ENCODE results near the gene TSPAN3. TPM values are rescaled to one million over a fixed set of nuclear protein-coding genes. Genes with fewer than 3 reads are reported as not detected.

The TSPAN3 gene
- total RNA-seq (ENCODE audit: low replicate concordance): 288 and 377 TPM in 2 replicates
- long read RNA-seq, full-length matches to known transcripts: 703 of 719 reads
- long read RNA-seq, partial matches to known transcripts: 3 of 719 reads
- long read RNA-seq, other reads (novel, unspliced or antisense): 13 of 719 reads

DNA sequence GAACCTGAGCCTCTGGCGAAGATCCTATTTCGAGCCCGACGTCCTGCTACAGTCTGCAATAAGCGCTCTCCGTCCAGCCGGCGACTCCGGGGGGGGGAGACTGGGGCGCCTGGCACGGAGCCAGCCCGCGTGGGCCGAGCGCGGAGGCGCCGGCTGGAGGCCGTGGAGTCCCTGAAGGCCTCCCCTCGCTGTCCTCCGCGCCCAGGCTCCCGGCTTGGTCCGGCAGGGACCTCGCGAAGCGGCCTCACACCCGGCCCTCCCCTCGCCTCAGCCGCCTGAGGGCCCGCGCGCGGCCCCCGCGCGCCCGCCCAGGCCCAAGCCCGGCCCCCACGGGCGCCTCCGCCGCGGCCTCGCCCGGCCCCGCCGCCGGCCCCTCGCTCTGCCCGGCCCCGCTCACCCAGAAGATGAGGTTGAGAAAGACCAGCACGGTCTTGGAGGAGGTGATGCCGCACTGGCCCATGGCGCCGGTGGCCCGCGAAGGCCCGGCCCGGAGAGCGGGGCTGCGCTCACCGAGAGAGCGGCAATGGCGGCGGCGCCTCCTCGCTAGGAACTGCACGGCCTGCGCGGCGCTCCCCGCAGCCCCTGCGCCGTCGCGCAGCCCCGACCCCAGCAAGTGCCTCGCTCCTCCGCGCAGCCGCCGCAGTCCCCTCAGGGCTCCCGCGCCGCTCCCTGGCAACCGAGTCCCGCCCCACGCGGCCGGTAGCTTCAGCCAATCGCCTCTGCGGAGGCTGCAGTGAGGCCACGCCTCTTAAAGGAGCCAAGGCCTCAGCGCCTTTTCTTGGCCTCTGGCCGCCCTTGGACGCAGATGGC, at the start of gene TSPAN3:
TSPAN3 (minus strand) TSS at position 615 of the 810 bp plus-strand sequence; CDS start at position 460, 155 bp downstream.
- H3K27ac Mint-ChIP-seq: peak within 1 kb of the TSS; percentile 92
- DNase-seq (ENCODE audit: extremely low spot score, unreplicated experiment): peak; percentile 96
- no peaks in the 10 kb centered on the region for H3K9me3 Mint-ChIP-seq
- peak within 1 kb of the TSS; percentile 97 for H3K4me3 Mint-ChIP-seq
- H3K4me1 Mint-ChIP-seq (ENCODE audit: unreplicated experiment): peaks cover 40% of the 10 kb centered on the region
- peaks cover 17% of the 10 kb centered on the region for H3K36me3 Mint-ChIP-seq
- no peaks in the 10 kb centered on the region for H3K27me3 Mint-ChIP-seq
- TF ChIP-seq, protein P1, sequence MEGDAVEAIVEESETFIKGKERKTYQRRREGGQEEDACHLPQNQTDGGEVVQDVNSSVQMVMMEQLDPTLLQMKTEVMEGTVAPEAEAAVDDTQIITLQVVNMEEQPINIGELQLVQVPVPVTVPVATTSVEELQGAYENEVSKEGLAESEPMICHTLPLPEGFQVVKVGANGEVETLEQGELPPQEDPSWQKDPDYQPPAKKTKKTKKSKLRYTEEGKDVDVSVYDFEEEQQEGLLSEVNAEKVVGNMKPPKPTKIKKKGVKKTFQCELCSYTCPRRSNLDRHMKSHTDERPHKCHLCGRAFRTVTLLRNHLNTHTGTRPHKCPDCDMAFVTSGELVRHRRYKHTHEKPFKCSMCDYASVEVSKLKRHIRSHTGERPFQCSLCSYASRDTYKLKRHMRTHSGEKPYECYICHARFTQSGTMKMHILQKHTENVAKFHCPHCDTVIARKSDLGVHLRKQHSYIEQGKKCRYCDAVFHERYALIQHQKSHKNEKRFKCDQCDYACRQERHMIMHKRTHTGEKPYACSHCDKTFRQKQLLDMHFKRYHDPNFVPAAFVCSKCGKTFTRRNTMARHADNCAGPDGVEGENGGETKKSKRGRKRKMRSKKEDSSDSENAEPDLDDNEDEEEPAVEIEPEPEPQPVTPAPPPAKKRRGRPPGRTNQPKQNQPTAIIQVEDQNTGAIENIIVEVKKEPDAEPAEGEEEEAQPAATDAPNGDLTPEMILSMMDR (conservative IDR thresholded peaks at IDR 0.05): no peak

DNA sequence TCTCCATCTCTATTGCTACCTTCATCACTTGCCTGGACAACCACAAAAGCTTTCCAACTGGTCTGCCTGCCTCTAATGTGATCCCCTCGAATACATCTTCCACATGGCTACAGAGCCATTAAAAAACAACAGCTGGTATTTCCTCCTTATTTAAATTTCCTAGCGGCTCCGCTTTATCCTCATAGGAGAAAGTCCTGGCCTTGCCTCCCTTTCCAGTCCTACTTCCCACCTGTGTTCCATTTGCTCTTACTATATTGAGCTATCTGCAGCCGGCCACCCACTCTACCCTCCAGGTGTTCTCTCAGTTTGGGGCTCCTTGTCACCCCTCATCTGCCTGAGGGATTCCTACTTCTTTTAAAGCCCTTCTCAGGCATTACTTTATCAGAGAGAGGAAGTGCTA, 49.7 kb upstream of the TSPAN3 start:
- Mint-ChIP-seq H3K4me3 (no peak overlapping the region), H3K27ac (no peak overlapping the region), H3K36me3 (no peaks in the 10 kb centered on the region), H3K9me3 (no peaks in the 10 kb centered on the region), H3K27me3 (no peaks in the 10 kb centered on the region), H3K4me1 (ENCODE audit: unreplicated experiment) (peaks cover 11% of the 10 kb centered on the region)
- no peak for DNase-seq (ENCODE audit: extremely low spot score, unreplicated experiment)
- TF ChIP-seq, protein P1 (conservative IDR thresholded peaks at IDR 0.05): no peak

DNA sequence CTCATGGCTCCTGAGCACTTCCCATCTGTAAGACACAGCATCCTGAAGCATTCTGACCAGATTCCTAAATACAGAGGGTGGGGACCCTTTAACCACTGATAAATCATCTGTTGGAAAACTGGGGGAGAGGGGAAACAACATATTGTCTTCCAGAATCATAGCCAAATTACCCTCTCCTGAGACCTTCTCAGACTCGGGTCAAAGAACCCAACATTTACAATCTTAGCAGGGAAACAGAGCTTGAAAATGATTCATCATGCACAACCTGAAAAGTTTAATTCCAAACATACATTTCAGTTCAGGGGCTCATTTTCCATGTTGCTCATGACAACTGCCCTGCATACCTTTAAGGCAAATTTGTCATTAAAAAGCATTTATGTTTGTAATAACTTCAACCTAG, 48.5 kb upstream of the TSPAN3 start:
- no peak for DNase-seq (ENCODE audit: extremely low spot score, unreplicated experiment)
- H3K4me3 Mint-ChIP-seq: no peak overlapping the region
- no peak overlapping the region for H3K27ac Mint-ChIP-seq
- H3K4me1 Mint-ChIP-seq (ENCODE audit: unreplicated experiment): peaks cover 11% of the 10 kb centered on the region
- no peaks in the 10 kb centered on the region for H3K36me3 Mint-ChIP-seq
- H3K27me3 Mint-ChIP-seq: no peaks in the 10 kb centered on the region
- no peaks in the 10 kb centered on the region for H3K9me3 Mint-ChIP-seq
- TF ChIP-seq, protein P1 (conservative IDR thresholded peaks at IDR 0.05): no peak

DNA sequence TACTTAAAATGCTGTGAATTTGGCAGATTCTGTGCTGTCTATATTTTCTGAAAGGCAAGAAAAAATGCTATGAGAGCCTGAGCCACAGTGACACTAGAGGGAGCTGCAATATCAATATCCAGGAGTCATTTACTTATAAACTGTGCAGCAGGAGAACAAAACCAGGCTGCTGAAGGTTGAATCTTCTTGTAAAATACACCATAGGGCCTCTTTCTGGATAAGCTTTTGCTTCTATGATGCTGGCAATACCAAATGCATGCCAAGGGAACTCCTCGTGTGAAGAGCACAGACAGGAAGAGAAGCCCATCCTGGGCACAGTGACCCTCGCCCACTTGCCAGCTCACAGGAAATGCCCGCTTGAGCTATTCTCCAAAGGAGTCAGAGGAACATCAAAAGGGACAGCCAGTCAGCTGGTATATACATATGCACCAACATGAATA, 48.0 kb upstream of the TSPAN3 start:
- Mint-ChIP-seq H3K9me3 (no peaks in the 10 kb centered on the region), H3K4me3 (no peak overlapping the region), H3K27ac (peak overlapping the region; percentile 4), H3K4me1 (ENCODE audit: unreplicated experiment) (peaks cover 11% of the 10 kb centered on the region), H3K27me3 (no peaks in the 10 kb centered on the region), H3K36me3 (peaks cover 2% of the 10 kb centered on the region)
- TF ChIP-seq, protein P1 (conservative IDR thresholded peaks at IDR 0.05): peak; percentile 90
- DNase-seq (ENCODE audit: extremely low spot score, unreplicated experiment): no peak

DNA sequence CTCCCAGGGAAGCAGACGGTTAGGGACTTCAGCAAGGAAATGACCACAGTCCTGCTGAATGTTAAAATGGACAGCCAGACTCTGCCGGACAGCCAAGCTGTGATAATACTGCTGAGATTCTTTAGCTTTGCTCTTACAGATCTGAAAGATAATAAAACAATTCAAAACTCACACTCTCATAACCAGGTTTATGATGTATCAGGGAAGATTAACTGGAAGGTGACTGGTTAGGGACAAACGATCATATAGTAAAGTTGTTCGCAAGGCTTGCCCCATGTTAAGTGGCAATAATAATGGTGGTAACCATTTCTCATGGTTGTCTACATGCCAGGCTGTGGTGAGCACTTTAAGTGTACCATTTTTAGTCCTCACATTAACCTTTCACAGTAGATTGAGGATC, 44.3 kb upstream of the TSPAN3 start:
- no peak overlapping the region for H3K4me3 Mint-ChIP-seq

More for the DNA sequence above, 44.3 kb upstream of the TSPAN3 start:
- H3K36me3 Mint-ChIP-seq: peaks cover 6% of the 10 kb centered on the region
- peaks cover 11% of the 10 kb centered on the region for H3K4me1 Mint-ChIP-seq (ENCODE audit: unreplicated experiment)
- H3K9me3 Mint-ChIP-seq: no peaks in the 10 kb centered on the region
- H3K27ac Mint-ChIP-seq: no peak overlapping the region
- H3K27me3 Mint-ChIP-seq: no peaks in the 10 kb centered on the region
- TF ChIP-seq, protein P1 (conservative IDR thresholded peaks at IDR 0.05): no peak
- DNase-seq (ENCODE audit: extremely low spot score, unreplicated experiment): no peak
